HL-60/S4 (cell line): ENCODE results near the gene LRRK2.

Experiments
- in situ Hi-C: fragments of 300-500 bp; cut with MboI; formaldehyde crosslinking; loops from 2 replicates; pipeline ENCODE4 v1.14.3; 2022; ENCODE audit warnings: low sequenced_read_pairs

The LRRK2 gene

DNA sequence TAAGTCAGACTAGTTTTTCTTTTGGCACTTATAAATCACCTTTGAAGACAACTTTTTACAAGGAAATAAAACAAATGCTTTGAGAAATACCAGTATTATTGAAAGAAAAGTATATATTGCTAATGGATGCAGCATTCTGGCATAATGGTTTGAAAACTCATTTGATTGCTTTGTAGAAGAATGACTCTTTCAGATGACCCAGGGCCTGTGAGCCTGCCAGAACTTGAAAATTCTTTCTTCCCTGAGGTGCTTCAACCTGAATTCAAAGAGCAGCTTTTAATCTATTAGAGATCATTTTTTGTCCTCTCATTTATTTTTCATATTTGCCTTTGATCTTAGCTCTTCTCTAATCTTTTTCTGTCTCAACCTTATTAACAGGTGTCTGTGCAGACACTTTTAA, 87.4 kb downstream of the LRRK2 start:
- in situ Hi-C loops = loop anchor here (25.0 kb wide), 2 partner anchors 150 to 550 kb away; no protein-coding TSS in a partner anchor

DNA sequence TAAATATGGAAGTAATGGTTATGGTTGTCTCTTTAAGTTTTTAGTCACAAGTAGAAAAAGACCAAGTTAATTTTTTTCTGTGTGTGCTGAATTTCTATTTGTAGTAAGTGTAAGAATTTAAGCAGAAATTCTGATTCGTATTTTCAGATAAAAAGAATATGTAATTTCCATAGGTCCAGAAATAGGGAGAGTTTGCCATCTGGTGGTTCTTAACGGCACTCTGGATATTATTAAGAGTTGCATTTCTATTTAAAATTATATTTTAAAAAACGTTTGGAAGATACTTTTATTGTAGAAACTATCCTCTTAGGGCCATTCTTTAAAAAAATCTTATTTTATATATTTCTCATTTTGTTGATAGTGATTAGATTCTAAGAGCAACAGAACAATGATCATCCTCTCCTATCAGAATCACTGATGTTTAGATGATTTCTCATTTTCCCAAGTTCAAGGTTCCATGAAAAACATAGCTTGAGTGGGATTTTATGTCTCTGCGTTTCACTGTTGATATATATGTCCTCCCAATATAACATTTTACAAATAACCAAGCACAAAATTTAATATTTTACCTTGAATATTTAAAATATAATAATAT, 88.3 kb downstream of the LRRK2 start:
- in situ Hi-C loops = loop anchor here (25.0 kb wide), 2 partner anchors 151 to 551 kb away; no protein-coding TSS in a partner anchor

- in situ Hi-C loops = loop anchor here (25.0 kb wide), 2 partner anchors 152 to 552 kb away; no protein-coding TSS in a partner anchor
Measured at GRCh38 chr12:40313928-40314327, 89.1 kb downstream of the LRRK2 start.

DNA sequence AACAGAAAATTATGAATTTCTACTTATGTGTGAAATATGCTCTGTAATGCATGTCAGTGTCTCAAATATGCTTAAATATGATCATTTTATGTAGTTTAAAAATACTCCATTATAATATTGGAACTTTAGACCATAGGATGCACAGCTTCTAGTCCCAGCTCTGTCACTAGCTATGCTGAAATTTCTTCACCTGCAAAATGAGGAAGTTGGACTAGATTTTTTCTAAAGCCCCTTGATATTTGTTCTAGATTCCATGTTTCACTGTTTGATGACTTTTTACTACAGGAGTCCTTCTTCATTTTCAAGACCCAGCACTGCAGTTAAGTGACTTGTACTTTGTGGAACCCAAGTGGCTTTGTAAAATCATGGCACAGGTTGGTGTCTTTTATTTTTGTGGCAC, 90.1 kb downstream of the LRRK2 start:
- in situ Hi-C loops = loop anchor here (25.0 kb wide), 2 partner anchors 153 to 553 kb away; no protein-coding TSS in a partner anchor

- in situ Hi-C loops = loop anchor here (25.0 kb wide), 2 partner anchors 153 to 553 kb away; no protein-coding TSS in a partner anchor
Measured at GRCh38 chr12:40315375-40315774, 90.6 kb downstream of the LRRK2 start.

DNA sequence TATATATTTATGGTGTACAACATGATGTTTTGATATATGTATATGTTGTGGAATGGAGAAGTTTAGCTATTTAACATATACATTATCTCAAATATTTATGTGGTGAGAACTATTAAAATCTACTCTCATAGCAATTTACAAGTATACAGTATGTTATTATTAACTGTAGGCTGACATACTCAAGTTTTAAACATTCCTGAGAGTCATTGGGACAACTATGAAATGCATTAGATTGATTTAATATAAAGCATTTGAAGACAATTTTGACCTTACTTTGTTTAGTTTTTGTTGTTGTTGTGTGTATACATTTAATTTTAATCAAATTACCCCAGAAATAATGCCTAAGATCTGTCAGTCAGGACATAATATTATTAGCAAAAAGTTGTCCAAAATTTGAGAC, 99.5 kb downstream of the LRRK2 start:
- in situ Hi-C loops = loop anchor here (25.0 kb wide), 2 partner anchors 162 to 562 kb away; no protein-coding TSS in a partner anchor

DNA sequence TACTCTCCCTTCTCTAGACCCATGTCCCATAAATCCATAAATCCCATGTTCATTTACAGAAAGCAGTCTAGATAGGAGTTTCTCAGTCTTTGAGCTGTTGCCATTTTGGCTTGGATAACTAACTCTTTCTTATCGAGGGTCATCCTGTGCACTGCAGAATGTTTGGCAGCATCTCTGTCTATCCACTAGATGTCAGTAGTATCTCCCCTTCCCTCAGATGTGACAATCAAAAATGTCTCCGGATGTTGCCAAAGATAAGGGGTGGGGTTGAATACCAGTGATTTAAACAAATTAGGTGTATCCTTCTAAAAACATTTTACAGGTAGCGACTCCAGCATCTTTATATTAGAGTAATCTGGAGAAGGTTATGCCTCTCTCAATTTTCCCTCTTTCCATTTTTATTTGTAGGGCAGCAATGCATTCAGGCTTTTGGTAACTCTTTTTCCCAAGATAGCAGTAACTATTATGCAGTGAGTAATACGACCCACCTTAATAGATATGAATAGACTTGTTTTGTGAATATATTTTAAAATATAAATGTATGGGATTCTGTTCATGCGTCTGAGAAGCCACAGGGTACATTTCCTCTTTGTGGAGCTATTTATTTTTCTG, 100.7 kb downstream of the LRRK2 start:
- in situ Hi-C loops = no loop called here

DNA sequence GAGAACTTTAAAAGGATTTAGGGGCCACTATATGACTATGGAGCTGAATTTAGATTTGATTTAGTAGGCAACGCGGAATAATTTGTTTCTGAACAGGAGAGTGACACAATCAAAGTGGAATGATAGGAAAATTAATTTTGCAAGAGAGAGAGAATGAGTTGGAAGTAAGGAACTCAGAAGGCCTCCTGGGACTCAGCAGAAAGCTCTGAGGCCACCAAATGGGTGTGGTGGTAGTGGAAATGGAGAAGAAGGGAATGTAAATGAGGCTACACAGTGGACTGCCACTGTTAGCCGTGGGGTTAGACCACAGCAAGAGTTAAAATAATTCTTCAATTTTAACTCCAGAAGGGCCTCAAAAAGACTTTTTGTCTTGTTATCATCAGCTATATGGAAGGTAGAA, 102.7 kb downstream of the LRRK2 start:
- in situ Hi-C loops = no loop called here

GRCh38 chr12:40330180-40330579, 105.4 kb downstream of the LRRK2 start:
- in situ Hi-C loops = no loop called here

DNA sequence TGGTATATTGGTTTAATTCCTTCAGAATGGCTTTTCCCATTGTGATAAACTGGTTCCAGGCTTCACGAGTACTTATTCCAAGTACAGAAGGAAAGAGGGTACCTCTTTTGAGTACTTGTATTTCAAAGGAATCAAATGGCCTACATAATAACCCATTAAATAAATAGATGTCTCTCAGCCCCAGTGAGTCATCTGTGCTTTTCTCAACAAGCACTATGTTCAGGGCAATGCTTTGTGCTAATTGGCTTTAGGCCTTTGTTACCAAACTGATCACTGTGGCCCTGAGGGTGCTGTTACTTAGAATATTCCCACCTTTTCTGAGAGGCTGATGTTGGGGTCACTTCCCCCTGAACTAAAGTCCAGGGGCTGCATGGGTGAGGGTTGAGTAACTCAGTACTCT, 107.1 kb downstream of the LRRK2 start:
- in situ Hi-C loops = no loop called here

DNA sequence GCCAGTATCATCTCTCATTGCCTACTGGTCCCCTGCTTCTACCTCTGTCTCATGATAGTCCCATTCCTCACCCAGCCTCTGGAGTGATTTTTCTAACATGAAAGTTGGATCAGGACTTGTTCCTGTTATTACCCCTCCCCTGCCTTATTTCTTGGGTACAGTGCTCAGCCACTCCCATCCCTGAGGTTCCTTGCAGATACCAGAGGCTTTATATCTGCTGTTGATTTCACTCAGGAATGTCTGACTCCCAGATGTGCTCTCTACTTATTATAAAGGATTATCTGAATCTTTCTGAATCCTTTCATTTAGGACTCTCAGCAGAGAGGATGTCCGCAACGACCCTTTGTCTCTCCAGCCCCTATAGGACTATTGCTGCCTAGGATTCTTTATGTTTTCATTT, 111.2 kb downstream of the LRRK2 start:
- in situ Hi-C loops = no loop called here

GRCh38 chr12:40336573-40337199, 111.9 kb downstream of the LRRK2 start:
- in situ Hi-C loops = no loop called here

GRCh38 chr12:40338071-40338470, 113.3 kb downstream of the LRRK2 start:
- in situ Hi-C loops = no loop called here

- in situ Hi-C loops = no loop called here
Measured at GRCh38 chr12:40338621-40339020, 113.8 kb downstream of the LRRK2 start.

DNA sequence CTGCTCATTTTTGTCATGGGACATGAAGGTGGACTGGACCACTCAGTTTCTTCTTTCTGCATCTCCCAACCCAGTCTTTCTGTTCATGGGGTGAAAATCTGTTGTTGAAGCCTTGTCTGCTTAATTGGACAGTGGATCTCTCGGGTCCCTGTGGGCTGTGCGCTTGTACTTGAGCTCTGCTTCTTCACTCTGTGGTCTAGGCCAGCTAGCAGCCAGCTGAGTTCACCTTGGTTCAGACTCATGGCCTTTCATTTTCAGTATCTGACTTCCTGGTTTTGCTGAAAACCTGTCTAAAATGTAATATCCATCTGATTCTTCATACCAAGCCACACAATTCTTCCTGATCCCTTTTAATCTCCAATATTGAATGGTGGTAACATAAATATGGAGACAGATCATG, 117.2 kb downstream of the LRRK2 start:
- in situ Hi-C loops = no loop called here

DNA sequence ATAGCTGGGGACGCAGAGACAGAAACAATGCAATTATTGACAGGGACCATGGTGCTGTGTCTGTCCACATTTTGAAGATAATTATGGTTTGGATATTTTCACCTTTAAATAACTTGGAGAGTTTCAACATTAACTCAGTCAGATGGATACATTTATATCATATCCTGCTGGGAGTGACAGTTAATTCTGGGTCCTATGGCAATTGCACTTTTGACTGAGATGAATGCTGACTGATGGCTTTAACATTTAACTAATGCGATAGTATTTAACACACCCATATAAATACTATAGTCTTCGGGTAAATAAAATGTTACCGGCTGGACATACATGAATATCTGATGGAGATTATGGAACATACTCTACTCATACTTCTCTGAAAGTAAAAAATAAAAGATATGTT, 118.3 kb downstream of the LRRK2 start:
- in situ Hi-C loops = no loop called here

- in situ Hi-C loops = no loop called here
Measured at GRCh38 chr12:40344312-40344711, 119.5 kb downstream of the LRRK2 start.

GRCh38 chr12:40351976-40352375, 127.2 kb downstream of the LRRK2 start:
- in situ Hi-C loops = no loop called here

DNA sequence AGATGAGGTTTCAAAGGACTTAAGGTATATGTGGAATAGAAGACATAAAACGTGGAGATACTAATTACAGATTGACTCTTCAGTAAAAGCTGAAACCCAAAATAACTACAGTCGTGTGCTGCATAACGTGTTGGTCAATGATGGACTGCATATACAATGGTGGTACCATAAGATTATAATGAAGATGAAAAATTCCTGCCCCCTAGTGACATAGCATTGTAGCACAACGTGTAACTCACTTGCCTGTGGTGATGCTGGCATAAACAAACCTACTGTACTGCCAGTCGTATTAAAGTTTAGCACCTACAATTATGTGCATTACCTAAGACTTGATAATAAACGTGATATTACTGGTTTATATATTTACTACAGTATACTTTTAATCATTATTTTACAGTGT, 150.3 kb downstream of the LRRK2 start:
- in situ Hi-C loops = no loop called here

DNA sequence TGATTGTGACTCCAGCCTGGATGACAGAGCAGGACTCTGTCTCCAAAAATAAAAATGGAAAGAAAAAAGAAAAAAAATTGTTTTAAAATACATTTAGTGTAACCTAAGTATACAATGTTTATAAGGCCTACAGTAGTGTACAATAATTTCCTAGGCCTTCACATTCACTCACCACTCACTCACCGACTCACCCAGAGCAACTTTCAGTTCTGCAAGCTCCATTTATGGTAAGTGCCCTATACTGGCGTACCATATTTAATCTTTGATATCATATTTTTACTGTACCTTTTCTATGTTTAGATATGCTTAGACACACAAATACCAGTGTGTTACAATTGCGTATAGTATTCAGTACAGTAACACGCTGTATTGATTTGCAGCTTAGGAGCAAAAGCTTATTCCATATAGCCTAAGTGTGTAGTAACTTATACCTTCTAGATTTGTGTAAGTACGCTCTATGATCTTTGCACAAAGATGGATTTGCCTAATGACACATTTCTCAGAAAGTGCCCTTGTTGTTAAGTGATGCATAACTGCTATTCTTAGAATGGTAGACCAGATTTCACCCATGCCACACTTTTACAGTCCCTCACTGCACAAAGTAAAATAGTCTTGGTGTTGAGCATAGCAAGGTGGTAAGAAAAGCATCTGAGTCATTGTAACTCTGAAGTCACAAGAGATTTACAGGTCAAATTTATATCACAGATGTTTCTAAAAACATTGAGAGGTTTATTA, 151.9 kb downstream of the LRRK2 start:
- in situ Hi-C loops = no loop called here

DNA sequence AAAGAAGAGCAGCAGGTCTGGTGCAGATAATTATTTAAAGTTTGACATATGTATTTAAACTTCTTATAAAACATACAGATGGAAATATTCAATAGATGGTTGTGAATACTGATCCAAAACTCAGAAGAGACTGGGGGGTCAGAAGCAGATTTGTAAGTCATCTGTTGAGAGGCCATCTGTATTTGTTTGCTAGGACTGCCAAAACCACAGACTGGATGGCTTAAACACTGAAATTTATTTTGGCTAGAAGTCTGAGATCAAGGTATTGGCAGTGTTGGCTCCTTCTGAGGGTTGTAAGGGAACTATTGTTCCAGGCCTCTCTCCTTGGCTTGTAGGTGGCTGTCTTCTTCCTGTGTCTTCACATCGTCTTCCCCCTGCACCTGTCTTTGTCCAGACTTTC, 153.9 kb downstream of the LRRK2 start:
- in situ Hi-C loops = no loop called here
